Fibroblast of lung (primary cell): Measurements from ENCODE around the gene UBAC1.
"Not testable (repeated sequence)": the region's sequence is repeated elsewhere in the genome, so short reads cannot be mapped to it uniquely, and the experiment has no call there.

Experiments used
- EZH2 ChIP-seq: IDR thresholded peaks from 2 replicates; pipeline ENCODE4 v1.5.1; 2012; ENCODE audit warnings: low read length, control low read depth, mild to moderate bottlenecking; ENCODE audit errors: missing control alignments
- TF ChIP-seq, protein P1 (sequence below), 2 donors: IDR thresholded peaks in 1 of 2; conservative IDR thresholded peaks in 1 of 2; 1 replicate in 1 of 2; 2 replicates in 1 of 2; pipeline ENCODE4 v1.5.1; 2011 to 2012; ENCODE audit warnings: low read length in 2 of 2, control low read depth in 1 of 2, inconsistent platforms in 1 of 2, low read depth in 1 of 2, mild to moderate bottlenecking in 1 of 2

DNA sequence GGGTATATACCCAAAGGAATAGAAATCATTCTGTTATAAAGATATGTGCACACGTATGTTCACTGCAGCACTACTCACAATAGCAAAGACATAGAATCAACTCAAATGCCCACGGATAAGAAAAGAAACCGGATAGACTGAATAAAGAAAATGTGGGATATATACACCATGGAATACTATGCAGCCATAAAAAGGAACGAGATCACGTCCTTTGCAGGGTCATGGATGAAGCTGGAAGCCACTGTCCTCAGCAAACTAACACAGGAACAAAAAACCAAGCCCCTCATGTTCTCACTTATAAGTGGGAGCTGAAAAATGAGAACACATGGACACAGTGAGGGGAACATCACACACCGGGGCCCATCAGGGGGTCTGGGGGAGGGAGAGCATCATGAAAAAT lies 17.6 kb downstream of the UBAC1 start:
- TF ChIP-seq, protein P1, sequence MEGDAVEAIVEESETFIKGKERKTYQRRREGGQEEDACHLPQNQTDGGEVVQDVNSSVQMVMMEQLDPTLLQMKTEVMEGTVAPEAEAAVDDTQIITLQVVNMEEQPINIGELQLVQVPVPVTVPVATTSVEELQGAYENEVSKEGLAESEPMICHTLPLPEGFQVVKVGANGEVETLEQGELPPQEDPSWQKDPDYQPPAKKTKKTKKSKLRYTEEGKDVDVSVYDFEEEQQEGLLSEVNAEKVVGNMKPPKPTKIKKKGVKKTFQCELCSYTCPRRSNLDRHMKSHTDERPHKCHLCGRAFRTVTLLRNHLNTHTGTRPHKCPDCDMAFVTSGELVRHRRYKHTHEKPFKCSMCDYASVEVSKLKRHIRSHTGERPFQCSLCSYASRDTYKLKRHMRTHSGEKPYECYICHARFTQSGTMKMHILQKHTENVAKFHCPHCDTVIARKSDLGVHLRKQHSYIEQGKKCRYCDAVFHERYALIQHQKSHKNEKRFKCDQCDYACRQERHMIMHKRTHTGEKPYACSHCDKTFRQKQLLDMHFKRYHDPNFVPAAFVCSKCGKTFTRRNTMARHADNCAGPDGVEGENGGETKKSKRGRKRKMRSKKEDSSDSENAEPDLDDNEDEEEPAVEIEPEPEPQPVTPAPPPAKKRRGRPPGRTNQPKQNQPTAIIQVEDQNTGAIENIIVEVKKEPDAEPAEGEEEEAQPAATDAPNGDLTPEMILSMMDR (conservative IDR thresholded peaks at IDR 0.05 in 1 of 2, IDR thresholded peaks at IDR 0.05 in 1 of 2; ENCODE audit: low read depth in 1 of 2, low read length in 2 of 2) = not testable (repeated sequence)
- TF ChIP-seq EZH2 = not testable (repeated sequence)
